ENCODE measurements around the gene PI4K2B.
"Not testable (repeated sequence)": the region's sequence is repeated elsewhere in the genome, so short reads cannot be mapped to it uniquely, and the experiment has no call there.

The PI4K2B gene

GRCh38 chr4:25233737-25234389, at the start of gene PI4K2B:
TSS of gene PI4K2B (plus strand) at chr4:25234033. CDS start at chr4:25234164, 131 bp downstream.
- DNase-seq (ENCODE audit: low read depth, low spot score), result peak; percentile 94

- no peak for DNase-seq (ENCODE audit: low read depth, low spot score)
These were observed 49.8 kb upstream of the PI4K2B start for GRCh38 chr4:25184056-25184455.

- no peak for DNase-seq (ENCODE audit: low read depth, low spot score)
These were observed 43.4 kb upstream of the PI4K2B start for GRCh38 chr4:25190407-25190806.

DNA sequence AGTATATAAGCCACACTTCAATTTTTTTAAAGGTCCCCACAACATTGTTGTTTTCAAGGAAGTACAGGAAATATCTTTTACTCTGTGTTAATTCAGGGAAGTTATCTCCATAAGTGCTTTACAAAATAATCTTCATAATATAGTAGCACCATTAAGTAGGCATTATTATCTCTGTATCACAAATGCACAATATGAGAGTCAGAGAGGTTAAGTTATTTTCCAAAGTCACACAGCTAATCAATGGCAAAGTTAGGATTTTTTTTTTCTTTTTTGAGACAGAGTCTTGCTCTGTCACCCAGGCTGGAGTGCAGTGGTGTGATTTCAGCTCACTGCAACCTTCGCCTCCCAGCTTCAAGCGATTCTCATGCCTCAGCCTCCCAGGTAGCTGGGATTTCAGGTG, 35.1 kb upstream of the PI4K2B start:
- DNase-seq (ENCODE audit: low read depth, low spot score), result no peak

DNA sequence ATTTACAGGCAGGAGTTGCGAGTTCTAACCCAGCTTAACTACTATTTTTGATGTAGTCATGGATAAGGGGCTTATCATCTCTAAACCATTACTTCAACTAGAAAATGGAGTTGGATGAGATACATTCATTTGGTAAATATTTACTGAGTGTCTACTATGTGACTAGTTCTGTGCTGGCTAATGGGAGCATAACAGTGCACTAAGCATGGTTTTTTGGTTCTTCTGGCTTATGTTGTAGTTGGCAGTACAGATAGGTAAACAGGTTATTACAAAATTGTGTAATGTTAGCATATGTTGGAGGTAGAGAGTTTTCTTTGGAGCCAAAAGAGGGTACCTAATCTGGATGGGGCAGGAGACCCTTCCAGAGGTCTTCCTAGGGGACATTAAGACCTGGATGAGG, 25.8 kb upstream of the PI4K2B start:
- DNase-seq (ENCODE audit: low read depth, low spot score), result no peak

DNA sequence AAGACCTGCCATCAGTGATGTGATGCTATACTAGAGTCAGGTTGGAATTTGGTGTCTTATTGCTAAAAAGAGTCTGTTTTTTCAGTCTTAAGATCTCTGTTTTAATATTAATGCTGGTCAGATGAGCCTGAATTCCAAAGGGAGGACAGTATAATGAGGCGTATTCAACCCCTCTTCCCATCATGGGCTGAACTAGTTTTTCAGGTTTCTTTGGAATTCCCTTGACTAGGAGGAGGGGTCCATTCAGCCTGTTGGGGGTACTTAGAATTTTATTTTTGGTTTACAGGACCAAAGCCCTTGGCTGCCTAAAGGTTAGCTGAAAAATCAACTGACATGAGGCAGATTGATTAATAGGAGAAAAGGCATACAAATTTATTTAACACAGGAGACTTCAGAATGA, 24.1 kb upstream of the PI4K2B start:
- DNase-seq (ENCODE audit: low read depth, low spot score), result no peak

DNA sequence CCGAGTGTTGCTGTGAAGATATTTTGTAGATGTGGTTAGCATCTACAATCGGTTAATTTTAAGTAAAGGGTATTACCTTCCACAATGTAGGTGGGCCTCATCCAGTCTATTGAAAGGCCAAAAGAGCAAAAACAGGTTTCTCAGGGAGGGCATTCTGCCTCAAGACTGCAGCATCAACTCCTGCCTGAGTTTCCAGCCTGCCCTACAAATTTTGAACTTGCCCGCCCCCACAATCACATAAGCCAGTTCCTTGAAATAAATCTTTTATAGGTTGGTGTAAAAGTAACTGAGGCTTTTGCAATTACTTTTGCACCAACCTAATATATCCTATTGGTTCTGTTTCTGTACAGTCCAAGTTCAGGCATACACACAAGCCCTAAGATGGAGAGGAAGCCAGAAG, 22.1 kb upstream of the PI4K2B start:
- DNase-seq (ENCODE audit: low read depth, low spot score), result no peak

DNA sequence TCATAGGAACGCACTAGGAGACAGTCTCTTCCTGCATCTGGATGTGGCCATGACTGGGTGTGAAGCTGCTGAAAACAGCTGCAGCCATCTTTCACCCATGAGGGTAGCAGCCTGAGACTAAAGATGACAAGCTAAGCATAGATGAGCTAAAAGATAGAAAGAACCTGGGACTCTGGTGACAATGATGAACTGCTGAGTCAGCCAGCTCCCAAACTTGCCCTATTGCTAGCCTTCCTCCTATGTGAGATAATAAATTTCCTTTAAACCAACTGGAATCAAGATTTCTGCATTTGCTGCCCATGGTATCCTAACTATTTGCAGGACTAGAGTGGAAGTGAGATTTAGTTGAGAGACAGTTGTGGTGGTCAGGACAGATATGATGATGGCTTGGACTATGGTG, 21.0 kb upstream of the PI4K2B start:
- DNase-seq (ENCODE audit: low read depth, low spot score), result no peak

- no peak for DNase-seq (ENCODE audit: low read depth, low spot score)
These were observed 20.4 kb upstream of the PI4K2B start for GRCh38 chr4:25213347-25213979.

DNA sequence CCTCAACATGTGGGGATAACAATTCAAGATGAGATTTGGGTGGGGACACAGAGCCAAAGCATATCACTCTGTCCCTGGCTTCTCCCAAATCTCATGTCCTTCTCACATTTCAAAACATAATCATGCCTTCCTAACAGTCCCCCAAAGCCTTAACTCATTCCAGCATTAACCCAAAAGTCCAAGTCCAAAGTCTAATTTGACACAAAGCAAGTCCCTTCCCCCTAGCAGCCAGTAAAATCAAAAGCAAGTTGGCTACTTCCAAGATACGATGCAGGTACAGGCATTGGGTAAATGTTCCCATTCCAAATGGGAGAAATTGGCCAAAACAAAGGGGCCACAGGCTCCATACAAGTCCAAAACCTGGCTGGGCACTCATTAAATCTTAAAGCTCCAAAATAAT, 19.1 kb upstream of the PI4K2B start:
- not testable (repeated sequence) for DNase-seq (ENCODE audit: low read depth, low spot score)

GRCh38 chr4:25215511-25215910, 18.3 kb upstream of the PI4K2B start:
- DNase-seq (ENCODE audit: low read depth, low spot score), result peak; percentile 9

DNA sequence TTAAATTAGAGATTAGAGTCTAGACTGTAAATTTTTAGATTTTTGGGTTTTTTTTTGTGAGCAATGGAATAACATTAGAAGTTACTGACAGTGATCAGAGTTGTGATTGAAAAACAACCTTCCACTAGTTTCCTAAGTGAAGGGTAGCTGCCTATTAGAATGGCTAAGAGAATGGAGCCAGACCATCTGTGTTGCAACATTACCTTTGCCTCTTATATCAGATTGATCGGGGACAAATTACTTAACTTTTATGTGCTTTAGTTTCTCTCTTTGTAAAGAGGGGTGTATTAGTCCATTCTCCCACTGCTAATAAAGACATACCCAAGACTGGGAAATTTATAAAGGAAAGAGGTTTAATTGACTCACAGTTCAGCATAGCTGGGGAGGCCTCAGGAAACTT, 12.5 kb upstream of the PI4K2B start:
- DNase-seq (ENCODE audit: low read depth, low spot score), result no peak

- DNase-seq (ENCODE audit: low read depth, low spot score), result peak; percentile 61
These were observed 9.9 kb upstream of the PI4K2B start for GRCh38 chr4:25223802-25224375.

DNA sequence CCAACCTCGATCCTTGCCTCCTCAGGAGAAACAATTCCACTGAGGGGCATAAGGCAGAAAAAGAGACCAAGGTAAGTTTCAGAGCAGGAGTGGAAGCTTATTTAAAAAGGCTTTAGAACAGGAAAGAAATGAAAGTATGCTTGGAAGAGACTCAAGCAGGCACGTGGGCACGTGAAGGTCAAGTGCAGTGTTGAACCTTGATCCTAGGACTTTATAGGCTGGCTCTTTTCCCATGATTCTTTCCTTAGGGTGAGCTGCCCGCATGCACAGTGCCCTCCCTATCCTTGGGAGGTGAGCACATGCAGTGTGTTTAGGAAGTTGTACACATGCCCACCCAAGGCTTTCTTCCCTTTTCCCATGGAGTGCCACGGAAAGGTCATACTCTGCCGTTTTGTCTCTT, 4.0 kb upstream of the PI4K2B start:
- DNase-seq (ENCODE audit: low read depth, low spot score), result no peak

GRCh38 chr4:25233194-25233593, 639 bp upstream of the PI4K2B start:
- no peak for DNase-seq (ENCODE audit: low read depth, low spot score)

- DNase-seq (ENCODE audit: low read depth, low spot score), result peak; percentile 82
These were observed 847 bp downstream of the PI4K2B start for GRCh38 chr4:25234390-25235370.

DNA sequence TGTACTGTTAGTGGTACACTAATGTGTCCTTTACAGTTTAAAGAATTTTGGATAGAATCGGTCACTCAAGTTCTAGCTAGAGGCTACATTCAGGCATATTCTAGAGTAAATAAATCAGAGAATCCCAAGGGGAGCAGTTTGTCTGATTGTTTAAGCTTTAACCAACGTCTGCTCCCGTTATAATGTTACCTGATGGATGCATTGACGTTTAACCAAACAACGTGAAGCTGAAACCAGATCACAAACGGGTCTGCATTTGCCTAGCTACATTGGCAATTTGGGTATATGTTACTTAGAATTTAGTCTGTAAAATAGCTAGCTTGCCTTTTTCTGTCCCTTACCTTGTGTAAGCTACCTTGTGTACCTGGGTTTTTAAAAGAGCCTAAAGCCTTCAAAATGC, 1.6 kb downstream of the PI4K2B start:
- no peak for DNase-seq (ENCODE audit: low read depth, low spot score)

DNA sequence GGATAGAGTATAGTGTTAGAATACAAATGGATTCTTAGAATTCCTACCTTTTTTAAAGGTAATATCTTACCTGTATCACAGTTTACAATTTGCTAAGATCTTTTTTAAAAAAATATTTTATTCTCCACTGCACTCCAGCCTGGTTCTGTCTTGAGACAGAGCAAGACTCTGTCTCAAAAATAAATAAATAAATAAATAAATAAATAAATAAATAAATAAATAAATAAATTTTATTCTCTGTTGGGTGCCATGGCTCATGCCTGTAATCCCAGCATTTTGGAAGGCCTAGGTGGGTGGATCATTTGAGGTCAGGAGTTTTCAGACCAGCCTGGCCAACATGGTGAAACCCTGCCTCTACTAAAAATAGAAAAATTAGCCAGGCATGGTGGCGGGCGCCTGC, 2.2 kb downstream of the PI4K2B start:
- not testable (repeated sequence) for DNase-seq (ENCODE audit: low read depth, low spot score)

DNA sequence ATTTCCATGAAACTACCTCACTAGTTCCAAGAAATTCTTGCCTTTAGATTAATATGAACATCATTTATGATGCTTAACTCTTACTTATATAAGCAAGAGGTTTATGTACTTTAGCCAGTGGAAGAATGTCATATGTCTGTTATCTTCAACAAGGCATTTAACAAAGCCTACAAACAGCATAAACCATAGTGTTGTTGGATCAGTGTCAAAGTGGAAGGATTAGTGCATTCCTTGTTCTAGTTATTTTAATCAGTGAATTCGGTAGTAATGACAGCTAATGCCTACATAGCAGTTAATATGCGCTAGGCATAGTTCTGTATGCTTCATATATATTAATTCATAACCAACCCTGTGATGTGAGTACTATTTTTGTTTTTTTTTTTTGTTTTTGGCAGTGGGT, 3.1 kb downstream of the PI4K2B start:
- peak; percentile 18 for DNase-seq (ENCODE audit: low read depth, low spot score)

- DNase-seq (ENCODE audit: low read depth, low spot score), result no peak
These were observed 4.2 kb downstream of the PI4K2B start for GRCh38 chr4:25238052-25238451.

DNA sequence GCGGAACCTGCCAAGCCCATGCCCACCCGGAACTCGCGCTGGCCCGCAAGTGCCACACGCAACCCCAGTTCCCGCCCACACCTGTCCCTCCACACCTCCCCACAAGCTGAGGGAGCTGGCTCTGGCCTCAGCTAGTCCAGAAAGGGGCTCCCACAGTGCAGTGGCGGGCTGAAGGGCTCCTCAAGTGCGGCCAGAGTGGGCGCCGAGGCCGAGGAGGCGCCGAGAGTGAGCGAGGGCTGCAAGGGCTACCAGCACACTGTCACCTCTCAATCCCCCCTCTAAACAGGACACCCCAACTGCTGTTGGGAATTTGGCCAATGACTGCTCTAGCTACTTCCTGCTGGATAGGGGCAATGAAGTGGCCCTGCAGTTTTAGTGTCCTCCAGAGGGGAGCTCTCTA, 5.7 kb downstream of the PI4K2B start:
- not testable (repeated sequence) for DNase-seq (ENCODE audit: low read depth, low spot score)

- DNase-seq (ENCODE audit: low read depth, low spot score), result not testable (repeated sequence)
These were observed 6.9 kb downstream of the PI4K2B start for GRCh38 chr4:25240754-25241210.
